Measurements from ENCODE around the gene IL4R. TPM values are rescaled to one million over a fixed set of nuclear protein-coding genes. Genes with fewer than 3 reads are reported as not detected.
A peak's percentile ranks its signal among the peaks of the same experiment; 100 is the strongest.

IL4R gene
- total RNA-seq, 1 experiment from 2014 or later = 99.0 TPM

DNA sequence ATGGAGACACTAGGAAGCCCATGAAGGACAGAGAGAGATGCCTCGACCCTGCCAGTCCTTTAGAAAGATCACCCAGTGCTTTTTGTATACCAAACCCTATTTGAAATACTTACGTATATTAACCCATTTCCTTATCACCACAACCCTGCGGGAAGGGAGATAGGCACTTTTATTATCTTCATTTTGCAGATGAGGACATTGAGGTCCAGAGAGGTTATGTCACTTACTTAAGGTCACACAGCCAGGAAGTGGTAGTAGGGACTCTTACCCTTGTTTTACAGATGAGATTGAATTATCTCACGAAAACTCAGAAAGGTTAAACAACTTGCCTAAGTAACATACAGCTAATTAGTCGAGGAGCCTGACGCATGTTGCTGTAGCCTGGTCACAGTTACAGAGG lies 38.2 kb downstream of the IL4R start:
- no peaks in the 10 kb centered on the region for H3K9me3 Mint-ChIP-seq (ENCODE audit: low read depth, unreplicated experiment)
- no peaks in the 10 kb centered on the region for H3K27me3 Mint-ChIP-seq (ENCODE audit: unreplicated experiment)
- H3K4me1 Mint-ChIP-seq (ENCODE audit: low read depth, unreplicated experiment) = no peaks in the 10 kb centered on the region
- intact Hi-C loops (cut with micrococcal nuclease; ENCODE audit: unreplicated experiment) = no loop called here
- DNase-seq = no peak
- H3K36me3 Mint-ChIP-seq (ENCODE audit: insufficient read depth, unreplicated experiment) = peaks cover 58% of the 10 kb centered on the region
- TF ChIP-seq, protein P1, sequence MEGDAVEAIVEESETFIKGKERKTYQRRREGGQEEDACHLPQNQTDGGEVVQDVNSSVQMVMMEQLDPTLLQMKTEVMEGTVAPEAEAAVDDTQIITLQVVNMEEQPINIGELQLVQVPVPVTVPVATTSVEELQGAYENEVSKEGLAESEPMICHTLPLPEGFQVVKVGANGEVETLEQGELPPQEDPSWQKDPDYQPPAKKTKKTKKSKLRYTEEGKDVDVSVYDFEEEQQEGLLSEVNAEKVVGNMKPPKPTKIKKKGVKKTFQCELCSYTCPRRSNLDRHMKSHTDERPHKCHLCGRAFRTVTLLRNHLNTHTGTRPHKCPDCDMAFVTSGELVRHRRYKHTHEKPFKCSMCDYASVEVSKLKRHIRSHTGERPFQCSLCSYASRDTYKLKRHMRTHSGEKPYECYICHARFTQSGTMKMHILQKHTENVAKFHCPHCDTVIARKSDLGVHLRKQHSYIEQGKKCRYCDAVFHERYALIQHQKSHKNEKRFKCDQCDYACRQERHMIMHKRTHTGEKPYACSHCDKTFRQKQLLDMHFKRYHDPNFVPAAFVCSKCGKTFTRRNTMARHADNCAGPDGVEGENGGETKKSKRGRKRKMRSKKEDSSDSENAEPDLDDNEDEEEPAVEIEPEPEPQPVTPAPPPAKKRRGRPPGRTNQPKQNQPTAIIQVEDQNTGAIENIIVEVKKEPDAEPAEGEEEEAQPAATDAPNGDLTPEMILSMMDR (IDR thresholded peaks at IDR 0.05; ENCODE audit: unreplicated experiment) = no peak
- no peak overlapping the region for H3K4me3 Mint-ChIP-seq (ENCODE audit: low read depth, unreplicated experiment)
- CTCF ChIA-PET = no interaction called here
- no TSS peak for BruUV-seq (replicated peaks)
- H3K27ac Mint-ChIP-seq (ENCODE audit: unreplicated experiment) = no peak overlapping the region

DNA sequence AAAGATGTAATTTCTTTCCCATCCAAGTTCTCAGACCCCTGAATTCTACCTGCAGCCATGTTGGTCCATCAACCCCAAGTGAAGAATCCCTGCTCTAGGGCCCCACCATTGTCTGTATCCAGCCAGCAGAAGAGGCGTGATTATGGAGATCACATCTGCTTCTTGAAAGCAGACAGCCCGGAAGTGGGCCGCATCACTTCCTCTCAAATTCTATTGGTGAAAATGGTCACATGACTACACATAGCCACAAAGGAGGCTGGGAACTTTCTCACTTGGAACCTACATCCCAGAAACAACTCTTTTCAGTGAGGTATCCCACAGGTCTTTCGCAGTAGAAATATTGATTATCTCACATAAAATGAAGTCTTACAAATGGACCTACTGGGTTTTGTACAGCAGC lies 40.1 kb downstream of the IL4R start:
- TF ChIP-seq, protein P1 (IDR thresholded peaks at IDR 0.05; ENCODE audit: unreplicated experiment) = no peak
- no TSS peak for BruUV-seq (replicated peaks)
- no peak for DNase-seq
- Mint-ChIP-seq H3K9me3 (ENCODE audit: low read depth, unreplicated experiment) (no peaks in the 10 kb centered on the region), H3K36me3 (ENCODE audit: insufficient read depth, unreplicated experiment) (peaks cover 64% of the 10 kb centered on the region), H3K27ac (ENCODE audit: unreplicated experiment) (peak overlapping the region; percentile 41), H3K4me1 (ENCODE audit: low read depth, unreplicated experiment) (no peaks in the 10 kb centered on the region), H3K27me3 (ENCODE audit: unreplicated experiment) (no peaks in the 10 kb centered on the region), H3K4me3 (ENCODE audit: low read depth, unreplicated experiment) (no peak overlapping the region)
- intact Hi-C loops (cut with micrococcal nuclease; ENCODE audit: unreplicated experiment) = no loop called here
- CTCF ChIA-PET = no interaction called here

DNA sequence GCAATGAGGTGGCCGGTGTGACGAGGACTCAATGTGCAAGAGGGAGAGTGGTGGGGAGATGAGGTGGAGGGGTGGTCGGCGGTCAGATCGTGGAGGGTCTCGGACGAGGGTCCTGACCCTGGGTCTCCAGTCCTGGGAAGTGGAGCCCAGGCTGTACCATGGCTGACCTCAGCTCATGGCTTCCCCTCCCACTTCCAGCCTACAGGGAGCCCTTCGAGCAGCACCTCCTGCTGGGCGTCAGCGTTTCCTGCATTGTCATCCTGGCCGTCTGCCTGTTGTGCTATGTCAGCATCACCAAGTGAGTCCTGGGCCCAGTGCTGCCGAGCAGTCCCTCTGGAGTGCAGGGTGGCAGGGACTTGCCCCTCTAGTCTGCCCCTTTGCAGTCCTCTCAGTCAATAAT lies 41.8 kb downstream of the IL4R start:
- TF ChIP-seq, protein P1 (IDR thresholded peaks at IDR 0.05; ENCODE audit: unreplicated experiment) = peak; percentile 14
- Mint-ChIP-seq H3K9me3 (ENCODE audit: low read depth, unreplicated experiment) (no peaks in the 10 kb centered on the region), H3K4me1 (ENCODE audit: low read depth, unreplicated experiment) (no peaks in the 10 kb centered on the region), H3K27me3 (ENCODE audit: unreplicated experiment) (no peaks in the 10 kb centered on the region), H3K4me3 (ENCODE audit: low read depth, unreplicated experiment) (no peak overlapping the region), H3K27ac (ENCODE audit: unreplicated experiment) (peak overlapping the region; percentile 5), H3K36me3 (ENCODE audit: insufficient read depth, unreplicated experiment) (peaks cover 67% of the 10 kb centered on the region)
- no TSS peak for BruUV-seq (replicated peaks)
- peak; percentile 37 for DNase-seq
- CTCF ChIA-PET = no interaction called here
- intact Hi-C loops (cut with micrococcal nuclease; ENCODE audit: unreplicated experiment) = no loop called here

DNA sequence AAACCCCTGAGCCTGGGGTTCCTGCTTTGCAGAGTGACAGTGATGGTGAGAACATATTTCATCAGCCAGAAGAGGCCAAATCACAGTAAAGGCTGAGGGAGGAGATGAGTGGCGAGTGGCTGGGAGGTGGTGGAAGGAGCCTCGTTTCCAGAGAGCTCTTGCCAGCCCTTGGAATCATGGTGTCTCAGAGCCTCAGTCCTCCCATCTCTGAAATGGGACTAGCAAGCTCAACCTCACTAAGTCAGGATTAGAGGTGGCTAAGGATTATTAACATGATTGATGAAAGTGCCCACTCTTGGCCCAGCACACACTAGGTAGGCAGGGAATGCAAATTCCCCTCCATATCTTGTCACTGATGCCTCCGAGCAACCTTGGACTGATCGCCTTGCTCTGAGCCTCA lies 43.0 kb downstream of the IL4R start:
- BruUV-seq (replicated peaks) = no TSS peak
- intact Hi-C loops (cut with micrococcal nuclease; ENCODE audit: unreplicated experiment) = no loop called here

More for the DNA sequence above, 43.0 kb downstream of the IL4R start:
- H3K9me3 Mint-ChIP-seq (ENCODE audit: low read depth, unreplicated experiment) = no peaks in the 10 kb centered on the region
- CTCF ChIA-PET = no interaction called here
- no peak for DNase-seq
- H3K4me1 Mint-ChIP-seq (ENCODE audit: low read depth, unreplicated experiment) = no peaks in the 10 kb centered on the region
- no peak overlapping the region for H3K4me3 Mint-ChIP-seq (ENCODE audit: low read depth, unreplicated experiment)
- H3K36me3 Mint-ChIP-seq (ENCODE audit: insufficient read depth, unreplicated experiment) = peaks cover 71% of the 10 kb centered on the region
- TF ChIP-seq, protein P1 (IDR thresholded peaks at IDR 0.05; ENCODE audit: unreplicated experiment) = no peak
- H3K27ac Mint-ChIP-seq (ENCODE audit: unreplicated experiment) = no peak overlapping the region
- no peaks in the 10 kb centered on the region for H3K27me3 Mint-ChIP-seq (ENCODE audit: unreplicated experiment)
